Measurements from ENCODE around the gene SHANK3. TPM values are rescaled to one million over a fixed set of nuclear protein-coding genes. Genes with fewer than 3 reads are reported as not detected.
"Not testable (repeated sequence)": the region's sequence is repeated elsewhere in the genome, so short reads cannot be mapped to it uniquely, and the experiment has no call there.

Gene SHANK3
- total RNA-seq, 1 donor from 2014 or later = 223 TPM

GRCh38 chr22:50630376-50630775, 42.2 kb upstream of the SHANK3 start:
- H3K27me3 Mint-ChIP-seq (ENCODE audit: unreplicated experiment) = peaks cover 8% of the 10 kb centered on the region
- TF ChIP-seq CTCF (IDR thresholded peaks at IDR 0.05; ENCODE audit: unreplicated experiment) = no peak
- H3K4me1 Mint-ChIP-seq (ENCODE audit: unreplicated experiment) = peaks cover 21% of the 10 kb centered on the region
- DNase-seq (ENCODE audit: low spot score) = no peak
- no peak overlapping the region for H3K4me3 Mint-ChIP-seq (ENCODE audit: unreplicated experiment)
- H3K27ac Mint-ChIP-seq (ENCODE audit: unreplicated experiment) = no peak overlapping the region
- no peaks in the 10 kb centered on the region for H3K9me3 Mint-ChIP-seq (ENCODE audit: unreplicated experiment)
- H3K36me3 Mint-ChIP-seq (ENCODE audit: low read depth, unreplicated experiment) = peaks cover 5% of the 10 kb centered on the region

GRCh38 chr22:50633086-50633485, 39.5 kb upstream of the SHANK3 start:
- DNase-seq (ENCODE audit: low spot score) = no peak
- H3K9me3 Mint-ChIP-seq (ENCODE audit: unreplicated experiment) = no peaks in the 10 kb centered on the region
- peaks cover 10% of the 10 kb centered on the region for H3K27me3 Mint-ChIP-seq (ENCODE audit: unreplicated experiment)
- H3K4me3 Mint-ChIP-seq (ENCODE audit: unreplicated experiment) = no peak overlapping the region
- peaks cover 10% of the 10 kb centered on the region for H3K36me3 Mint-ChIP-seq (ENCODE audit: low read depth, unreplicated experiment)
- H3K27ac Mint-ChIP-seq (ENCODE audit: unreplicated experiment) = no peak overlapping the region
- no peak for TF ChIP-seq CTCF (IDR thresholded peaks at IDR 0.05; ENCODE audit: unreplicated experiment)
- H3K4me1 Mint-ChIP-seq (ENCODE audit: unreplicated experiment) = peaks cover 16% of the 10 kb centered on the region

- Mint-ChIP-seq H3K27ac (ENCODE audit: unreplicated experiment) (no peak overlapping the region), H3K36me3 (ENCODE audit: low read depth, unreplicated experiment) (peaks cover 6% of the 10 kb centered on the region), H3K4me3 (ENCODE audit: unreplicated experiment) (no peak overlapping the region), H3K27me3 (ENCODE audit: unreplicated experiment) (peaks cover 6% of the 10 kb centered on the region), H3K4me1 (ENCODE audit: unreplicated experiment) (peaks cover 11% of the 10 kb centered on the region), H3K9me3 (ENCODE audit: unreplicated experiment) (no peaks in the 10 kb centered on the region)
- no peak for DNase-seq (ENCODE audit: low spot score)
- no peak for TF ChIP-seq CTCF (IDR thresholded peaks at IDR 0.05; ENCODE audit: unreplicated experiment)
Observed at GRCh38 chr22:50633771-50634170, 38.9 kb upstream of the SHANK3 start.

- no peaks in the 10 kb centered on the region for H3K9me3 Mint-ChIP-seq (ENCODE audit: unreplicated experiment)
- TF ChIP-seq CTCF (IDR thresholded peaks at IDR 0.05; ENCODE audit: unreplicated experiment) = no peak
- peaks cover 5% of the 10 kb centered on the region for H3K36me3 Mint-ChIP-seq (ENCODE audit: low read depth, unreplicated experiment)
- no peak overlapping the region for H3K4me3 Mint-ChIP-seq (ENCODE audit: unreplicated experiment)
- no peak overlapping the region for H3K27ac Mint-ChIP-seq (ENCODE audit: unreplicated experiment)
- no peak for DNase-seq (ENCODE audit: low spot score)
- H3K4me1 Mint-ChIP-seq (ENCODE audit: unreplicated experiment) = no peaks in the 10 kb centered on the region
- H3K27me3 Mint-ChIP-seq (ENCODE audit: unreplicated experiment) = peaks cover 7% of the 10 kb centered on the region
Observed at GRCh38 chr22:50635591-50635990, 37.0 kb upstream of the SHANK3 start.

GRCh38 chr22:50640296-50640695, 32.3 kb upstream of the SHANK3 start:
- peaks cover 13% of the 10 kb centered on the region for H3K27me3 Mint-ChIP-seq (ENCODE audit: unreplicated experiment)
- H3K4me3 Mint-ChIP-seq (ENCODE audit: unreplicated experiment) = not testable (repeated sequence)

More at GRCh38 chr22:50640296-50640695, 32.3 kb upstream of the SHANK3 start:
- not testable (repeated sequence) for H3K27ac Mint-ChIP-seq (ENCODE audit: unreplicated experiment); H3K36me3 Mint-ChIP-seq (ENCODE audit: low read depth, unreplicated experiment); DNase-seq (ENCODE audit: low spot score); H3K9me3 Mint-ChIP-seq (ENCODE audit: unreplicated experiment)
- H3K4me1 Mint-ChIP-seq (ENCODE audit: unreplicated experiment) = peaks cover 13% of the 10 kb centered on the region
